GM19239 (cell line): ENCODE measurements around the gene UMPS.

Experiments
- DNase-seq: peaks from one replicate; pipeline ENCODE4 v3.0.0; 2011; ENCODE audit warnings: low spot score; ENCODE audit not compliant: insufficient read length
- FAIRE-seq: peaks from 2 replicates; lab custom pipeline; 2011; peaks lifted over from hg19 to GRCh38; lab: Jason Lieb, UNC

UMPS gene

DNA sequence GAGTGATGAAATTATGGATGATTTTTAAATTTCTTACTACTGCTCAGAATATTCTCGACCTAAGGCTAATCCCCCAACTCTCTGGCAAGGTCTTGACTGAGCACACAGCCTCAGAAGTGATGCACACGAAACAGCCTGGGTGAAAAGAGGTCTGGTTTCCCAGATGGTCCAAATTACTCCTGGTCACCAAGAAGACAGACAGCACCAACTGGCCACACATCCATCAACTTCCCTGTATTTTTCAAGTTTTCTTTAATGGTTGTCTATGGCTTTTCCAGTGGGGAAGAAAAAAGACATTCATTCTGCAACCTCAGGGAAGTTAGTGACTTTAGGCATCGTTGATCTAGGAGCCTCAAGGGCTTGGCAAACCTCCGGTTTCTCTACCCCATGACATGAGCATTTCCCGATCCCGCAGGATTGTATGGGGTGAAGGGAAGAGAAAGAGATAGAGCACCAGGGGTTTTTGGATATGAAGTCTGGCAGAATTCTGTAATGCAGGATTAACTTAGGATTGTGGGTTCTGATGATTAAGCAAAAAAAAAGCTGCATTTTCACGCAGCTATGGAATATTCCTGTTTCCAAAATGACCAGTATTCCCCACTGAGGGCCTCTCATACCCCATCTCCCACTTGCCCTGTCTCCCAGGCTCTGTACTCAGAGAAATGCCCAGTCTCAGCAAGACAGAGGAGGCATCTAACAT lies 62.2 kb downstream of the UMPS start:
- DNase-seq: no peak
- no peak for FAIRE-seq

- FAIRE-seq: no peak
- DNase-seq: no peak
These were observed 62.9 kb downstream of the UMPS start for GRCh38 chr3:124793054-124793739.

GRCh38 chr3:124796477-124796876 lies 66.2 kb downstream of the UMPS start:
- FAIRE-seq (no peak), DNase-seq (no peak)

DNA sequence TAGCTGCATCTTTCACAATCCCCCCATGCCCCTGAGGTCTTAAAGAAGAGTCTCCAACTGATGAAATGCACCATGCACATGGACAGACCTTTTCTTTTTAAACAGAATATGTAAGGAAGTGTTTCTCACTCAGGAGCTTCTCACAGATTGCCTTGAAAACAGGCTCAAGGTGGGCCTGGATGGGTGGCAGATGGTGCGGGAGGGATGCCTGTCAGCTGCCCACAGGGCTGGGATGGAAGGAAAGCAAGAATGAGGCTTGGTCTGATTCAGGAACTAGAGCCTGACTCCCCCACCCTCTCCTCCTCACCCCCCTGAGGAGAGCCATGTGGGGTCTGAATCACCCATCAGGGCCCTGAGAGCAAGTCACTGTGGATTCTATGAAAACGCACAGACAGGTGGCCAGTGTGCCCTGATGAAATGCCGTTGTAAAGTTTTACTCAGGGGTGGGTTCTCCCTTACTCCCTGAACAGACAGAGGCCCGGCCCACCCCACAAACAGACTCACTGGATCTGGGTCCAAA lies 67.2 kb downstream of the UMPS start:
- DNase-seq (no peak), FAIRE-seq (no peak)
